ENCODE measurements around the gene PNPLA7.
"Not testable (repeated sequence)": the region's sequence is repeated elsewhere in the genome, so short reads cannot be mapped to it uniquely, and the experiment has no call there.

PNPLA7 gene

GRCh38 chr9:137477778-137478612 is 72.2 kb downstream of the PNPLA7 start:
- no peak for DNase-seq

- DNase-seq = no peak
These were observed 73.3 kb downstream of the PNPLA7 start for GRCh38 chr9:137476856-137477255.

GRCh38 chr9:137475666-137476065 is 74.5 kb downstream of the PNPLA7 start:
- no peak for DNase-seq

- DNase-seq = no peak
These were observed 75.9 kb downstream of the PNPLA7 start for GRCh38 chr9:137474271-137474670.

- DNase-seq = no peak
These were observed 79.4 kb downstream of the PNPLA7 start for GRCh38 chr9:137470785-137471184.

- no peak for DNase-seq
These were observed 82.3 kb downstream of the PNPLA7 start for GRCh38 chr9:137467896-137468295.

- DNase-seq = no peak
These were observed 83.0 kb downstream of the PNPLA7 start for GRCh38 chr9:137467161-137467581.

- DNase-seq = not testable (repeated sequence)
These were observed 83.7 kb downstream of the PNPLA7 start for GRCh38 chr9:137466389-137467085.

GRCh38 chr9:137465720-137466388 is 84.3 kb downstream of the PNPLA7 start:
- no peak for DNase-seq

- DNase-seq = no peak
These were observed 85.0 kb downstream of the PNPLA7 start for GRCh38 chr9:137465000-137465719.

GRCh38 chr9:137464291-137464999 is 85.8 kb downstream of the PNPLA7 start:
- no peak for DNase-seq

- no peak for DNase-seq
These were observed 86.3 kb downstream of the PNPLA7 start for GRCh38 chr9:137463931-137464290.

GRCh38 chr9:137462986-137463930 is 86.9 kb downstream of the PNPLA7 start:
- no peak for DNase-seq

- DNase-seq = no peak
These were observed 87.7 kb downstream of the PNPLA7 start for GRCh38 chr9:137462396-137462985.

GRCh38 chr9:137461663-137462395 is 88.4 kb downstream of the PNPLA7 start:
- DNase-seq = peak; percentile 57 to 89 (median 74)

GRCh38 chr9:137461316-137461662 is 88.9 kb downstream of the PNPLA7 start:
- no peak for DNase-seq

- no peak for DNase-seq
These were observed 89.6 kb downstream of the PNPLA7 start for GRCh38 chr9:137460363-137461315.

- no peak for DNase-seq
These were observed 90.4 kb downstream of the PNPLA7 start for GRCh38 chr9:137459601-137460362.
